ENCODE results near the gene OR14C36. TPM values are rescaled to one million over a fixed set of nuclear protein-coding genes. Genes with fewer than 3 reads are reported as not detected.

OR14C36 gene
- total RNA-seq, 2 donors from 2014 or later = not detected

GRCh38 chr1:248372394-248372793 lies 23.8 kb downstream of the OR14C36 start:
- no peak for DNase-seq
- no peak overlapping the region for H3K27ac ChIP-seq
- H3K27me3 ChIP-seq = no peaks in the 10 kb centered on the region
- intact Hi-C loops (cut with DNase I) = no loop called here
- H3K9ac ChIP-seq (ENCODE audit: low read depth in 2 of 2, low read length in 2 of 2) = no peak overlapping the region
- H3K4me3 ChIP-seq = no peak overlapping the region
- no peaks in the 10 kb centered on the region for H3K4me1 ChIP-seq
- no peaks in the 10 kb centered on the region for H3K36me3 ChIP-seq
- no peaks in the 10 kb centered on the region for H3K9me3 ChIP-seq
- TF ChIP-seq CTCF (IDR thresholded peaks at IDR 0.05) = no peak

- Histone ChIP-seq H3K4me1 (no peaks in the 10 kb centered on the region), H3K36me3 (no peaks in the 10 kb centered on the region), H3K9me3 (no peaks in the 10 kb centered on the region), H3K27me3 (no peaks in the 10 kb centered on the region), H3K9ac (ENCODE audit: low read depth in 2 of 2, low read length in 2 of 2) (no peak overlapping the region), H3K27ac (no peak overlapping the region), H3K4me3 (no peak overlapping the region)
- intact Hi-C loops (cut with DNase I) = no loop called here
- no peak for DNase-seq
- TF ChIP-seq CTCF (IDR thresholded peaks at IDR 0.05) = no peak
Measured at GRCh38 chr1:248373761-248374160, 25.2 kb downstream of the OR14C36 start.

GRCh38 chr1:248375446-248375845 lies 26.9 kb downstream of the OR14C36 start, which contains the start of gene OR2T6:
TSS of gene OR2T6 (plus strand) at chr1:248375746. CDS start at chr1:248387609, 11,863 bp downstream.
- Histone ChIP-seq H3K9me3 (no peaks in the 10 kb centered on the region), H3K4me3 (no peak within 1 kb of the TSS), H3K36me3 (no peaks in the 10 kb centered on the region), H3K27me3 (no peaks in the 10 kb centered on the region), H3K27ac (no peak within 1 kb of the TSS), H3K4me1 (no peaks in the 10 kb centered on the region), H3K9ac (ENCODE audit: low read depth in 2 of 2, low read length in 2 of 2) (no peak within 1 kb of the TSS)
- no peak for DNase-seq
- TF ChIP-seq CTCF (IDR thresholded peaks at IDR 0.05) = no peak
- intact Hi-C loops (cut with DNase I) = no loop called here

DNA sequence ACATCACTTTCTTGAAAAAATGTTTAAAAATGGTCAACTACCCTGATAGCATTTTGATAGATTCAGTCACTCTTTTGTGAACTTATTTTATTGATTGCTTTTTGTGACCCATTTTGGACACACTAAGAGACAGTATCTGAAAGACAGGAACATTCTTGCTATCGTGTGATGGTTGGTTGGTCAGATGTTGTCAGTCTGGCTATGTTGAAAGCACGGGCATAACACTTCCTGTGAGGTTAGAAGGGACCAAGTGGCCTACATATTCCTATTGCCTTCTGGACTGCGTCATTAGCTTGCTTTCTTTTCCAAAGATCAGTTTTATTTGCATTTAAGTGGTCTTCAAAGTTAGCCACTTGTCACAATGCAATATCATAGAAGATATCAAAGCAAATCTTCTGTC lies 28.3 kb downstream of the OR14C36 start:
- Histone ChIP-seq H3K27me3 (no peaks in the 10 kb centered on the region), H3K27ac (no peak overlapping the region), H3K4me3 (no peak overlapping the region), H3K9me3 (no peaks in the 10 kb centered on the region), H3K9ac (ENCODE audit: low read depth in 2 of 2, low read length in 2 of 2) (no peak overlapping the region), H3K36me3 (no peaks in the 10 kb centered on the region), H3K4me1 (no peaks in the 10 kb centered on the region)
- intact Hi-C loops (cut with DNase I) = no loop called here
- TF ChIP-seq CTCF (IDR thresholded peaks at IDR 0.05) = no peak
- no peak for DNase-seq

GRCh38 chr1:248380854-248381253 lies 32.3 kb downstream of the OR14C36 start:
- Histone ChIP-seq H3K27me3 (no peaks in the 10 kb centered on the region), H3K9ac (ENCODE audit: low read depth in 2 of 2, low read length in 2 of 2) (no peak overlapping the region), H3K4me1 (no peaks in the 10 kb centered on the region), H3K4me3 (no peak overlapping the region), H3K36me3 (no peaks in the 10 kb centered on the region), H3K27ac (no peak overlapping the region), H3K9me3 (no peaks in the 10 kb centered on the region)
- no peak for TF ChIP-seq CTCF (IDR thresholded peaks at IDR 0.05)
- intact Hi-C loops (cut with DNase I) = no loop called here
- DNase-seq = no peak

DNA sequence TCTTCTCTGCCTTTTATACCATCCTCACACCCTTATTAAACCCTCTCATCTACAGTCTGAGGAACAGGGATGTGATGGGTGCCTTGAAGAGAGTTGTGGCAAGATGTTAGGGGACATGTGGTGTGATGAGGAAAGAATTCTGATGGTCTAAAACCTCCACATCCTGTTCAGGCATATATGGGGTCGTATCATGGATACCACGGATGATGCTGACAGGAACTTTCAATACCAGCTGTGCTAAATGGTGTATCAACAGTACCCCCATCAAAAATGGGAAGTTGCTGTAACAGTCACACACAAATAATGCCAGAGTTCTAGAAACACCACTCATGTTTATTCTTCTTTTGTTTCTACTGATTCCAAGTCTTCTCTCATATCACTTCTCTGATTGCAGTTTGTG lies 39.9 kb downstream of the OR14C36 start:
- Histone ChIP-seq H3K27ac (no peak overlapping the region), H3K9me3 (no peaks in the 10 kb centered on the region), H3K4me1 (no peaks in the 10 kb centered on the region), H3K36me3 (no peaks in the 10 kb centered on the region), H3K9ac (ENCODE audit: low read depth in 2 of 2, low read length in 2 of 2) (no peak overlapping the region), H3K4me3 (no peak overlapping the region), H3K27me3 (no peaks in the 10 kb centered on the region)
- intact Hi-C loops (cut with DNase I) = no loop called here
- TF ChIP-seq CTCF (IDR thresholded peaks at IDR 0.05) = no peak
- no peak for DNase-seq
